Natural killer cell (primary cell): ENCODE measurements around the gene TMEM266. TPM values are rescaled to one million over a fixed set of nuclear protein-coding genes. Genes with fewer than 3 reads are reported as not detected.

Source experiments
- ATAC-seq, 3 donors: fragments of 150-1000 bp in 2 of 3; fragments of 200-7000 bp in 1 of 3; cut with Tn5 transposase; 1 replicate in 1 of 3; 2 replicates in 2 of 3; pipeline ENCODE4 v1.10.0; 2021; ENCODE audit warnings: mild to moderate bottlenecking in 2 of 3, moderate library complexity in 2 of 3
- DNase-seq, 2 donors: peaks; one replicate each; pipeline versions ENCODE4 v3.0.0 to v3.0.0-alpha.2; 2013 to 2021; ENCODE audit warnings: mixed read lengths in 1 of 2
- H3K27ac ChIP-seq: one replicate; pipeline ENCODE4 v1.5.1; 2013; ENCODE audit warnings: mild to moderate bottlenecking, low read length
- H3K27me3 ChIP-seq: one replicate; pipeline ENCODE4 v1.6.1; 2013; ENCODE audit warnings: low read length; ENCODE audit not compliant: control insufficient read depth, insufficient read depth
- H3K36me3 ChIP-seq: one replicate; pipeline ENCODE4 v1.6.1; 2013; ENCODE audit warnings: low read length; ENCODE audit not compliant: control insufficient read depth, insufficient read depth
- H3K4me1 ChIP-seq: one replicate; pipeline ENCODE4 v1.6.1; 2013; ENCODE audit warnings: low read length; ENCODE audit not compliant: control insufficient read depth, insufficient read depth
- H3K4me3 ChIP-seq: one replicate; pipeline ENCODE4 v1.5.1; 2013; ENCODE audit warnings: low read length
- H3K9me3 ChIP-seq: one replicate; pipeline ENCODE4 v1.6.1; 2013; ENCODE audit warnings: low read length; ENCODE audit not compliant: control insufficient read depth, insufficient read depth
- H3K27ac Mint-ChIP-seq, 2 donors: one replicate each; pipeline ENCODE4 v1.8.0; 2022; ENCODE audit warnings: mild to moderate bottlenecking in 2 of 2, mixed read lengths in 2 of 2, moderate library complexity in 1 of 2
- H3K27me3 Mint-ChIP-seq, 2 donors: one replicate each; pipeline ENCODE4 v1.8.0; 2022; ENCODE audit warnings: low read depth in 2 of 2, mixed read lengths in 2 of 2
- H3K36me3 Mint-ChIP-seq: one replicate; pipeline ENCODE4 v1.8.0; 2022; ENCODE audit warnings: mixed read lengths
- H3K4me1 Mint-ChIP-seq, 2 donors: one replicate each; pipeline ENCODE4 v1.8.0; 2022; ENCODE audit warnings: mixed read lengths in 2 of 2
- H3K4me3 Mint-ChIP-seq: one replicate; pipeline ENCODE4 v1.8.0; 2022; ENCODE audit warnings: mild to moderate bottlenecking, moderate library complexity, mixed read lengths
- H3K9me3 Mint-ChIP-seq, 2 donors: one replicate each; pipeline ENCODE4 v1.8.0; 2022; ENCODE audit warnings: mixed read lengths in 2 of 2
- WGBS: methylation state at CpG from one replicate; pipeline ENCODE4 v1.1.7; 2013; ENCODE audit warnings: missing lambda C conversion rate; ENCODE audit not compliant: insufficient coverage; 5-methylcytosine and 5-hydroxymethylcytosine counted together
- intact Hi-C: fragments of 100-400 bp; cut with micrococcal nuclease; formaldehyde crosslinking; loops from one replicate; pipeline ENCODE4 v1.14.2; 2022
- total RNA-seq, 4 donors: library from RNA; stranded (reverse); fragments of 120-200 nt in 1 of 4; gene quantifications; one replicate each; pipeline versions ENCODE4 v1.2.3 to v1.2.4, GENCODE V29; 2013 to 2022
- TF ChIP-seq, protein P1 (sequence below): fragments of 200-600 bp; IDR thresholded peaks from one replicate; pipeline ENCODE4 v1.8.0; 2022; ENCODE audit warnings: antibody characterized with exemption

TMEM266 gene
- total RNA-seq, 3 donors from 2014 or later (not counting 1 experiment from before 2014, with no cell fraction given) = not detected

DNA sequence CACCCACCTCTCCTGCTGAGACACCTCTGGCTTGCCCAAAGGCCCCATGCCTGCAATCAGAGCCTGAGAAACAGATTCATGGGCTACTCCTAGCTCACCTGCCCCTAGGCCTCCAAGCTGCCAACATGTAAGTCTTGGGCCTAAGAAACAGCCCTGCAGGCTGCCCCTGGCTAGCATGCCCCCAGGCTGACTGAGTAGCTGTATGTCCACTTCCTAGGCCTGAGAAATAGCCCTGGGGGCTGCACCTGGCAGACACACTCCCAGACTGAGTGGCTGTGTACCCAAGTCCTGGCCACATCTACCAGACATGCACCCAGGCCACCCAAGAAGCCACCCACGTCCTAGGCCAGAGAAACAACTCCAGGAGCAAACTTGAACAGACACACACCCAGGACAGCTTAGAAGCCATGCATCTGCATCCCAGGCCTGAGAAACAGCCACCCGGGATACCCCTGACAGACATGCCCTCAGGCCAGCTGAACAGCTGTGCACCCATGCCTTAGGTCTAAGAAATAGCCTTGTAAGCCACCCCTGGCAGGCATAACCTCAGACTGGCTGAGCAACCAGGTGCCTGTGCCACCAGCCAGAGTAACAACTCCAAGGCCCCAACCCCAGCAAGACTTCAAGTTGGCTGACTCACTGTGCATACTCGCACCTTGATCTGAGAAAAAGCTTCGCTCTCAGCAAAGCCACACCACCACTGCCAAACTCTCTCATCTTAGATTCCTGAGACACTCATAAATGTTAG, 35.6 kb upstream of the TMEM266 start:
- Histone ChIP-seq H3K4me1 (no peaks in the 10 kb centered on the region), H3K27ac (no peak overlapping the region), H3K4me3 (no peak overlapping the region), H3K27me3 (no peaks in the 10 kb centered on the region), H3K36me3 (no peaks in the 10 kb centered on the region), H3K9me3 (peaks cover 8% of the 10 kb centered on the region)
- TF ChIP-seq, protein P1, sequence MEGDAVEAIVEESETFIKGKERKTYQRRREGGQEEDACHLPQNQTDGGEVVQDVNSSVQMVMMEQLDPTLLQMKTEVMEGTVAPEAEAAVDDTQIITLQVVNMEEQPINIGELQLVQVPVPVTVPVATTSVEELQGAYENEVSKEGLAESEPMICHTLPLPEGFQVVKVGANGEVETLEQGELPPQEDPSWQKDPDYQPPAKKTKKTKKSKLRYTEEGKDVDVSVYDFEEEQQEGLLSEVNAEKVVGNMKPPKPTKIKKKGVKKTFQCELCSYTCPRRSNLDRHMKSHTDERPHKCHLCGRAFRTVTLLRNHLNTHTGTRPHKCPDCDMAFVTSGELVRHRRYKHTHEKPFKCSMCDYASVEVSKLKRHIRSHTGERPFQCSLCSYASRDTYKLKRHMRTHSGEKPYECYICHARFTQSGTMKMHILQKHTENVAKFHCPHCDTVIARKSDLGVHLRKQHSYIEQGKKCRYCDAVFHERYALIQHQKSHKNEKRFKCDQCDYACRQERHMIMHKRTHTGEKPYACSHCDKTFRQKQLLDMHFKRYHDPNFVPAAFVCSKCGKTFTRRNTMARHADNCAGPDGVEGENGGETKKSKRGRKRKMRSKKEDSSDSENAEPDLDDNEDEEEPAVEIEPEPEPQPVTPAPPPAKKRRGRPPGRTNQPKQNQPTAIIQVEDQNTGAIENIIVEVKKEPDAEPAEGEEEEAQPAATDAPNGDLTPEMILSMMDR = no peak
- Mint-ChIP-seq H3K27ac (no peak overlapping the region), H3K36me3 (peaks cover 8% of the 10 kb centered on the region), H3K4me3 (no peak overlapping the region), H3K4me1 (peaks cover 6 to 13% of the 10 kb centered on the region in 2 donors), H3K27me3 (peaks cover 0 to 9% of the 10 kb centered on the region in 2 donors), H3K9me3 (peaks cover 2 to 13% of the 10 kb centered on the region in 2 donors)
- ATAC-seq = no peak
- intact Hi-C loops = no loop called here
- WGBS = 88% methylated on average over 4 of the region's 4 CpGs
- DNase-seq = no peak

DNA sequence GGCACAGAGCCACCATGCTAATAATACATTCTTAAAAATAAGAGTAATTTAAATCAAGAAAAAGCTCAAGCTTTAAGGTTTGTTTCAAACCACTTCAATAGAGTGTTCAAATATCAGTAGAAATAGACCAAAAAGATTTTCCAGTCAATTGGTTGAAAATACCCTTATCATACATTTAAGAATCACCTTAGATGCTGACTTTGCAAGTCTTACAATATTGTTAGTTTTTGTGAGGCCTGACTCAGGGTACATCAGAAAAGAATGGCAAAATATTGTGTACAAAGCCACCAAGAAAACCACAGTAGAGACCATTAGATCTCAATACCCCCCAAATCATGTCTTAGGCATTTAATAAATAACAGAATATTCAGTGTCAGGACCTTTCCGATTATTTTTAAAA, 27.7 kb upstream of the TMEM266 start:
- Histone ChIP-seq H3K27me3 (no peaks in the 10 kb centered on the region), H3K9me3 (no peaks in the 10 kb centered on the region), H3K36me3 (no peaks in the 10 kb centered on the region), H3K4me3 (no peak overlapping the region), H3K4me1 (no peaks in the 10 kb centered on the region), H3K27ac (no peak overlapping the region)
- DNase-seq = no peak
- no peaks in the 10 kb centered on the region for H3K9me3 Mint-ChIP-seq
- no peaks in the 10 kb centered on the region for H3K27me3 Mint-ChIP-seq
- no peak overlapping the region for H3K4me3 Mint-ChIP-seq
- no CpG with 5 or more reads among the region's 1 CpG for WGBS
- H3K4me1 Mint-ChIP-seq = peaks cover 6 to 13% of the 10 kb centered on the region in 2 donors
- no peaks in the 10 kb centered on the region for H3K36me3 Mint-ChIP-seq
- TF ChIP-seq, protein P1 = no peak
- ATAC-seq = no peak
- intact Hi-C loops = no loop called here
- no peak overlapping the region for H3K27ac Mint-ChIP-seq

DNA sequence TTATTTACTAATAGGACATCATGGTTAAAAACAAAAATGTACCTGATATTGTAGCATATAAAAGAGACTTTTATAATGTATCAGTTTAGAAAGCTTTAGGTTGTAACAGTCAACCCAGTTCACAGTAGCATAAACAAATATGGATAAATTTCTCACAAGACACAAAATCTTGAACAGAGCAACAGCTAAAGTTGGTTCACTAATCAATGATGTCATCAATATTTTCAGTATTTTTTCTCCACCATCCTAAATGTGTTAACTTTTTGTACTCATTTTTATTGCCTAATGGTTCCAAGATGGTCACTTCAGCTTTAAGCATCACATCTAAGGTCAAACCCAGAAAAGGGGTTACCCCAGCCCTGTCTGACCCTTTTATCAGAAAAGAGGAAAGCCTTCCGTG, 26.3 kb upstream of the TMEM266 start:
- Mint-ChIP-seq H3K9me3 (no peaks in the 10 kb centered on the region), H3K4me1 (peaks cover 6 to 7% of the 10 kb centered on the region in 2 donors), H3K4me3 (no peak overlapping the region), H3K27ac (no peak overlapping the region), H3K36me3 (no peaks in the 10 kb centered on the region), H3K27me3 (no peaks in the 10 kb centered on the region)
- 100% methylated on average over 1 of the region's 1 CpG for WGBS
- no peak for ATAC-seq
- H3K4me3 ChIP-seq = no peak overlapping the region
- intact Hi-C loops = no loop called here
- H3K4me1 ChIP-seq = no peaks in the 10 kb centered on the region
- TF ChIP-seq, protein P1 = no peak
- H3K27ac ChIP-seq = no peak overlapping the region
- H3K36me3 ChIP-seq = no peaks in the 10 kb centered on the region
- no peaks in the 10 kb centered on the region for H3K27me3 ChIP-seq
- DNase-seq = no peak
- no peaks in the 10 kb centered on the region for H3K9me3 ChIP-seq

DNA sequence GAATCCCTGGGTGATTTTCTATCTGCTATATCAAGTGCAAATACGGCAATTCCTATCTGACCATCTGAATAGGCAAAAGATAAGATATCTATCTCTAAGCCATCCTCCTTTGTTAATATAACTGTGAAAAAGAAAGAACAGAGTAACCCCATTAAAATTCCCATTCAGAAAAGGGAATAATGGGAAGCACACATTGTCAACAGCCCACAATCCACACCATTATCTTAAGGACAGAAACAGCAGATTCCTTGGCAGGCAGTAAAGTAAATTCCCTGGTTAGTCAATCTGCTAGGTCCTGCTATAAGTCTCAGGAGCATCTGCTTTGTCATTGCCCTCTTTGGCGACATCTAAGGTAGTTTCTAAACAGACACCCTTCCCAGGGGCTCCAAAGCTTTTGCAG, 25.7 kb upstream of the TMEM266 start:
- H3K4me3 Mint-ChIP-seq = no peak overlapping the region
- TF ChIP-seq, protein P1 = no peak
- no peaks in the 10 kb centered on the region for H3K9me3 ChIP-seq
- no peak for ATAC-seq
- no peaks in the 10 kb centered on the region for H3K36me3 ChIP-seq
- H3K27ac ChIP-seq = no peak overlapping the region
- peaks cover under 1% of the 10 kb centered on the region in 2 donors for H3K4me1 Mint-ChIP-seq
- no peaks in the 10 kb centered on the region for H3K27me3 ChIP-seq
- H3K4me1 ChIP-seq = no peaks in the 10 kb centered on the region
- DNase-seq = no peak
- H3K27ac Mint-ChIP-seq = no peak overlapping the region
- no peak overlapping the region for H3K4me3 ChIP-seq
- H3K36me3 Mint-ChIP-seq = no peaks in the 10 kb centered on the region
- no peaks in the 10 kb centered on the region for H3K9me3 Mint-ChIP-seq
- peaks cover 0 to under 1% of the 10 kb centered on the region in 2 donors for H3K27me3 Mint-ChIP-seq
- 100% methylated on average over 2 of the region's 2 CpGs for WGBS
- intact Hi-C loops = no loop called here
